ENCODE measurements around the gene CRK.
A peak's percentile ranks its signal among the peaks of the same experiment; 100 is the strongest.

The CRK gene

DNA sequence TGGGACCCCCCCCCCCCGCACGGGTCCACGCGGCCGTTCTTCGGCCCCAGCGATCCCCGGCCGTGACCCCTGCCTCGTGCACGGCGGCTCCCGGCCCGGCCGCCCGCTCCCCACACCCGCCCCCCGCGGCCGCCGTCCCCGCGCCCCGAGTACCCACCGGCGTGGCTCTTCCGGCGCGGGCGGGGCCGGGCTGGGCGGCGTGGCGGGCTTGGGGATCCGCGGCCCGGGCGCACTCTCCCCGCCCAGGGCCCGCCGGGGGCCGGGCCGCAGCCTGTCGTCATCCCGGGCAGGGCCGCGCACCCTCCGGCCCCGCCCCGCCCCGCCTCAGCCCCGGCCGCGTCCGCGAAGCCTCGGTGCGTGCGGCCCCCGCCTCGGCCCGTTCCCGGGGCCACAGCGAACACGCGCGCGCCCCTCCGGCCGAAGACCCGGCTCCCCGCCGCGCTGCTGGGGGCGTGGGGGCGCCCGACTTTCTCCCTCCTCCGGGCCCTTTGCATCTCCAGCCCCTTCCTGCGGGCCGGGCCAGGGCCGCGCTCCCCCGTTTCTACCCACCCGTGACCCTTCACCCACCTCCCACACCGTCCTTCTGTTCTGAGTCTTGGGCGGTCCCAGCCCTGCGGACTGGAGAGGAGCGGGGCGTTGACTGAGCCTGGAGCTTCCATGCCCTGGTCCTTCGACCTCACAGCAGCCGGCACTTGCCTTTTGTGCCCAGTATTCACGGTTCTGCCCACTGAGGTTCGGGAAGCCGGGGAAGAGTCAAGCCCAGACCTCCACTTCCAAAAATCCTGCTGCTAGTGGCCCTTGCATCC is 35.6 kb upstream of the CRK start:
- TF ChIP-seq POLR2A (IDR thresholded peaks at IDR 0.05; ENCODE audit: low read length) (no peak), GATA1 (IDR thresholded peaks at IDR 0.05; ENCODE audit: low read depth, low read length) (no peak)
- DNase-seq = peak; percentile 69 to 83

DNA sequence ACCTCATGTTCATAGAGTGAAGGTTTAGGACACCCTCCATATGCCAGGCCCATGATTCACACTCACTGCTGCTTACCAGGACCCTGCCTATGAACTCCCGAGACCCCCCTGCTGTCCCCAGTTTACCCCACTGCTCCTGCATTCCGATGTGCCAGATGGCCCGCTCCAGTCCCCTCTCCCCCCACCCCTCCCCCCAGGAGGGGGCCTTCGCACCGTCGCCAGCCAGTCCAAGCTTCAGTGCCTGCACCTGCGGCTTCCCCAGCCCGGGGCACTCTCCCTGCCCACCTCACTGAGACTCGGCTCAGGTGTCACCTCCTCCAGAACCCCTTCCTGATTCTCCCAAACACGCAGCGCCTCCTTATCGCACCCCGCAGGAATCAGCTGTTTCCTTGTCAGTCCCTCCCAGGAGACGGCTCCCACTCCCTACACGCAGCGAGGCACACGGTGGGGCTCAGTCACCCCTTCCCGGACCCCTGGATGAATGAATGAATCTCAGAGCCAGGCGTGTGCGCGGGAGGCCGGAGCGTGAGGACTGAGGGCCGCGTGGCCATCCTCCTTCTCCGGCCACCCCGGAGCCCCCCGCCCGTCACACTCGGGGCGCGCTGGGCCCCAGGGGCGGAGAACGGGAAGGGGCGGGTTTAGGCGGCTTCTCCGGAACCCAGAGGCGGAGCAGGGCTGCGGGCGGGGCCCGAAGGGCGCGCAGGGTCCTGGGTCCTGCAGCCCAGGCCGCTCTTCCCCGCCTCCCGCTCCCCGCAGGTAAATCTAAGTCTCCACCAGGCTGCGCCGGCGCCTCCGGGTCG is 34.8 kb upstream of the CRK start:
- TF ChIP-seq POLR2A (IDR thresholded peaks at IDR 0.05; ENCODE audit: low read length) = peak; percentile 13
- no peak for TF ChIP-seq GATA1 (IDR thresholded peaks at IDR 0.05; ENCODE audit: low read depth, low read length)
- peak; percentile 72 to 73 for DNase-seq

DNA sequence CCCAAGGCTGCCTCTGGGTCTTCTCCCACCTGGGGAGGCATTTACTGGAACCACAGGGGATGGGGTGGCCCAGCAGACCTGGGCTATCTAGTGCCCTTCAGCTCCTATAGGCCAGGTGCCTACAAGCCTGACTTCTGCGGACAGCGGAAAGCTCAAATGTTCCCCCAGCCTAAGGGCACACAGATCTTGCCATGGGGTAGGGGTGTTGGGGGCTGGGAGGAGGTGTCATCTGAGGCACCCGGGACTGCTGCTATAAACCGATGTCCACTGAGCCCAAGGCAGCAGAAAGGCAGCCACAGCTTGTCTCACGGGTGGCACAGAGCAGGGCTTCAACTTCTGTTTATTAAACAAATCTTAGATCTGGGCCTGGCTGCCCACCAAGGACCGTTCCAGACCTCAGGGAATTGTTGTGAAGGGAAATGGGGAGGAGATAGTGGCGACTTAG is 32.8 kb upstream of the CRK start:
- no peak for TF ChIP-seq GATA1 (IDR thresholded peaks at IDR 0.05; ENCODE audit: low read depth, low read length)
- no peak for TF ChIP-seq POLR2A (IDR thresholded peaks at IDR 0.05; ENCODE audit: low read length)

DNA sequence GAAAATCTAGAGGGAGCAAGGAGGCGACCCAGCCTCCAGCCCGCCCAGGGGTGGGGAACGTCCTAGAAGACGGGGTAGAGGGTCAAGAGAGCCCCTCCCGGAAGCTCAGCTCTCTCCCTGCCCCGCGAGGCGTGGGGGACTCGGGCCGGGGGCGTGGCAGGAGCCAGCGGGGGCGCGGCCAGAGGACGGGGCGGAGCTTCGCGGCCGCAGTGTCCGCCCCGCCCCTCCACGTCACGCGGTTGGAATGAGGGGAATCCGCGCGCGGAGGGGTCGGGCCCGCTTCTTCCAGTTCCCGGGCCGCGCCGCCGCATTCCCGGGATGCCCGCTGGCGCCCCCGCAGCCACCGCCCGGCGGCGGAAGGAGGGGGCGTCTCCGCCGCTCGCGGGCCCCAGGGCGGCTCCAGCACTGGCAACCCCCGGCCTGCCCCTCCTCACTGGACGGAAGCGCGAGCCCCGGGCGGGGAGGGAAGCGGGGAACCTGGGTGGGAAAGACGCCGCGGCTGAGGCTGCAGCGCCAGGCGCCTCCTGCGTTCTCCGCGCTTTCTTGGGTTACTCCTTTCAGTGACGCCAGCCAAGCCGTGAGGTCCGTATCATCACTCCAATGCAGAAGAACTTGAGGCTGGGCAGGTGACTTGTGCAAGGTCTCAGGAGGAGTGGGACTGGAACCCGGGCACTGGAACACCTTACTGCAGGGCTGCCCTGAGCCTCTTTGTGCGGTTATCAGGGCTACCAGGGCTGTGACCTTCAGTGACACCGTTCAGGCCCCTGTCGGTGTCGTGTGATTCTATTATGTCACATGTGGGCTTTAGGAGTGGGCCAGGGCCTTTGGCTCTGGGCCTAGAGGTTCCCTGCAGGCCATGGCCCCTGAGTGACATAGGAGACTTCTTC is 32.1 kb upstream of the CRK start:
- peak; percentile 87 for DNase-seq
- TF ChIP-seq GATA1 (IDR thresholded peaks at IDR 0.05; ENCODE audit: low read depth, low read length) (no peak), POLR2A (IDR thresholded peaks at IDR 0.05; ENCODE audit: low read length) (no peak)

More for the DNA sequence above, 32.8 kb upstream of the CRK start:
- DNase-seq = no peak

DNA sequence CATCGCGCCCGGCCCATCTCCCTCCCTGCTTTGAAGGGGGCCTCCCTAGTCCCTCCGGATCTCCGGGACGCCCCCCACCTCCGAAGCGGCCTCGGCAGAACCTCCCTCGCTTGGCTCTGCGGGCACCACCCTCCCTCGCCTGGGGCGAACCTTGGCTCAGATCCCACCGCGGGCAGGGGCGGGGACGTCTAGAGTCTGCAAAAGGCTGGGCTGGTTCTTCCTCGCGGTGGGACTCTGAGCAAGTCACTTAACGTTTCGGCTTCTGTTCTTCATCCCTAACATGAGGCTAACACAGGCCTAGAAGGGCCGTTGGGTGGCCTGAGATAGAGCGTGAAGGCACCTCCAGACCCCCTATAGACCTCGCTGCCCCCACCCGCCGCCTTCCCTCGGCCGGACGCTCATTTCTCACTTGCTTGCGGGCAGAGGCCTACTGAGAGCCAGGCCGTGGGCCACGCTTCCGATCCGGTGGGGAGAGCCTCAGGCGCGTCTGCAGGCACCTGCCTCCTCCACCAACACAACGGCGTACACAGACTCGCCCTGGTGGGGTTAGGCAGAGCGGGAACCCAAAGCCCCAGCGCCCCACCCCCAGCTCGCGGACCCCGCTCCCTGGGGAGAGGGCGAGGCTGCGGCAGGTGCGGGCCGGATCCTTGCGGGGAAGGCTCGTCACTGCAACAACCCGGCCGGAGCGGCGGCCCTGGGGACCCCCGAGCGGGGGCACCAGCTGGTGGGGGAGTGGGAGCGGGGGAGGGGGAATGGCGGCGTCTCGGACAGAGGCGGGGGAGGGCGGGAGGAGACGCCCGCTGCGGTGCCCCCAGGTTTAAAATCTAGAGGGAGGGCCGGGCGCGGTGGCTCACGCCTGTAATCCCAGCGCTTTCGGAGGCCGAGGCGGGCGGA is 31.0 kb upstream of the CRK start:
- TF ChIP-seq POLR2A (IDR thresholded peaks at IDR 0.05; ENCODE audit: low read length) = peak; percentile 42
- no peak for TF ChIP-seq GATA1 (IDR thresholded peaks at IDR 0.05; ENCODE audit: low read depth, low read length)
- peak; percentile 86 for DNase-seq

DNA sequence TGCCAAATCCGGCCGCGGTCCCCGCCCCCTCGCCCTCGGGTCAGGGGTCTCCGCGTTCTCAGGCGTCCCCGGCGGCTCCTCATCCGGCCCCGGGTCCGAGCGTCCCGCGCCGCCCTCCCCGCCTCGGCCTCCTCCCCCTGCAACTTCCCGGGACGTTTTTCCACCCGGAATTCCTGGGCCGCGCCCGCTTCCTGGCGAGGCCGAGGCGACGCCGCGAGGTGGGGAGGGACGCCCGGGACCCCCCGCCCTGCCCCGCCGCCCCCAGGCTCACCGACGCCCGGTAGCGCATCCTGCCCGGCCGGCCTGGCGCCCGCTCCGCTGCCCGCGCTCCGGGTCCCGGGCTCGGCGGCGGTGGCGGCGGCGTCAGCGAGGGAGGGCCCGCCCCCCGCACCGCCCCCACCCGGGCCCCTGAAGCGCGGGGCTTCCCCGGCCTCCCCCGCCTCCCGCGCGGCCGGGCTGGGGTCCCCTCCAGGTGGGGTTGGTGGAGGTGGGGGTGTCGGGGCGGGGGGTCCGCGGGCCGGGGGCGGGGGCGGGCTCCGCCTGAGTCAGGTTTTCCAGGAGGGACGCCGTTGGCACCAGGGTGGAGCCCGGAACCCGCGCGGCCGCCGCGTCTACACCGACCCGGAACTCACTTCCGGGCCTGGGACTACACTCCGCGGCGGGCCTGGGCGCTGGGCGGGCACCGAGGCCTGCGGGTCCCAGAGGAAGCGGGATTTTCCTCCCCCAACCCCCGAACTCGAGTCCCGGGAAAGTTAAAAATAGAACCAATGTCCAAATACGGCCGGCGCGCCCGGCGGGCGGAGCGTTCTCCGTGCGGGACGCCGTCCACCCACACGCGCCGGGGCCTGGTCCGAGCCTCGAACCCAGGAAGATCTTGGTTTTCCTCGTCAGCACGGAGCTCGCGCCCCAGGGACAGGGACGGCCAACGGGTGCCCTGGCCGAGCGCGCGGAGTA is 29.7 kb upstream of the CRK start:
- no peak for TF ChIP-seq GATA1 (IDR thresholded peaks at IDR 0.05; ENCODE audit: low read depth, low read length)
- TF ChIP-seq POLR2A (IDR thresholded peaks at IDR 0.05; ENCODE audit: low read length) = peak; percentile 25
- DNase-seq = peak; percentile 53 to 58

DNA sequence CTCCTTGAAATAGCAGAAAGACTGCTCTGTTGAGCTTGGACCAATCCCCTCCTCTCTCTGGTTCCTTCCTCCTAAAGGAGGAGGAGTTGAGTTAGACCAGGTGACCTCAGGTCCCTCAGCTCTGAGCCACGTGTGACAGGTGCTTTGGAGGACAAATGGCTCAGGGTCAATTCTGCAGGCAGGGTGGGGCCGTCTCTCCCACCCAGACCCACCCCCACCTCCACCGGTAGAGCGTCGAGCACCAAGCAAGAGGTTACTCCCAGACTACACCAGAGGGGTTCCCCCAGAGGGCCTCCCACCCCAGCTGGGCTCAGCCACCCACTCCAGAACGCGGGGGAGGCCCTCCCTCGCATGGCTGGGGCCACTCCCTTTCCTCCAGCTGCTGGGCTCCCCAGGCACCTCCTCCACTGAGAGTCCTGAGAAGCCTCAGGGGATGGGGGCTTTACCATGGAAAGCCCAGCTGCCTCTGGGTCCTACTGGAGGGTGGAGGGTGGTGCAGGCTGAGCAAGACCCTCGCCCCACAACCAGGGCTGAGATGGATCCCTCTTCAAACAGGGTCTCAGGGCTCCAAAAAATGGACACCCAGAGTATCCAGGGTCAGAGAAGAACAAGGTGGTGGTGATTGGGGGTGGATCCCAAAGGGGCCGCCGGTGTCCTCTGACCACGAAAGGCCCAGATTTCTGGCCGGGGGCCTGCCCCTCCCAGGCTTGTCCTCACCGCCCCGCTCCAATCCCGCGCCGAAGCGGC is 28.8 kb upstream of the CRK start:
- DNase-seq = peak; percentile 44 to 46
- TF ChIP-seq POLR2A (IDR thresholded peaks at IDR 0.05; ENCODE audit: low read length) (no peak), GATA1 (IDR thresholded peaks at IDR 0.05; ENCODE audit: low read depth, low read length) (no peak)

DNA sequence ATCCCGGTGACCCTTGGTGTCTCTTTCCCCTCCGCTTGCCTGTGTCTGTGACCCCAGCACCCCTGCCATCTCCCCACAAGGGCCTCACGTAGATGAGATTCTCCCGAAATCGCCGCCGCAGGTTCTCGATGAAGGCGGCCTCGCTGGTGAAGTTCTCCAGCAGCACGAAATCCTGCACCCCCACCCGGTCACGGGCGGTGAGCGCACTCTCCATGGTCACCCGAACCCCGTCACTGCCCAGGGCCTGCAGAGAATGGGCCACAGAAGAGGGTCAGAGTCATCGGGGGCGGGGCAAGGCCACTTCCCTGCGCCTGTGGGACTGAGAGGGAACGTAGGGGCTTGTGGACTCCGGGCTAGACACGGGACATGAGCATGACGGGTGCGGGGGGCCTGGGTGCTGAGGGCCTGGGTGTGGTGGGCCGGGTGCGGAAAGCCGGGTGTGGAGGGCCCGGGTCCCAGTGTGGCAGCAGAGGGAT is 28.1 kb upstream of the CRK start:
- no peak for TF ChIP-seq GATA1 (IDR thresholded peaks at IDR 0.05; ENCODE audit: low read depth, low read length)
- no peak for DNase-seq

DNA sequence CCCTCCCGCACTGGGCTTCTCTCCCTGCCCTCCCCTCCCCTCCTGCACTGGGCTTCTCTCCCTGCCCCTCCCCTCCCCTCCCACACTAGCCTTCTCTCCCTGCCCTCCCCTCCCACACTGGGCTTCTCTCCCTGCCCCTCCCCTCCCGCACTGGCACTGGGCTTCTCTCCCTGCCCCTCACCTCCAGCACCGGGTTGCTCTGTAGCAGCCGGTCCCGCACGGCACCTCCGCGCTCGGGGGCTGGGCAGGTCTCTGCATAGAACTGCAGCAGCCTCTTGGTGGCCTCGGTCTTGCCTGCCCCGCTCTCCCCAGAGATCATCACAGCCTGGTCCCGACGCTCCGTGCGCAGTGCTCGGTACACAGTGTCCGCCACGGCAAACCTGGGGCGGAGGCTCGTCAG is 26.6 kb upstream of the CRK start:
- DNase-seq = no peak
- TF ChIP-seq GATA1 (IDR thresholded peaks at IDR 0.05; ENCODE audit: low read depth, low read length) = no peak
- TF ChIP-seq POLR2A (IDR thresholded peaks at IDR 0.05; ENCODE audit: low read length) = no peak

DNA sequence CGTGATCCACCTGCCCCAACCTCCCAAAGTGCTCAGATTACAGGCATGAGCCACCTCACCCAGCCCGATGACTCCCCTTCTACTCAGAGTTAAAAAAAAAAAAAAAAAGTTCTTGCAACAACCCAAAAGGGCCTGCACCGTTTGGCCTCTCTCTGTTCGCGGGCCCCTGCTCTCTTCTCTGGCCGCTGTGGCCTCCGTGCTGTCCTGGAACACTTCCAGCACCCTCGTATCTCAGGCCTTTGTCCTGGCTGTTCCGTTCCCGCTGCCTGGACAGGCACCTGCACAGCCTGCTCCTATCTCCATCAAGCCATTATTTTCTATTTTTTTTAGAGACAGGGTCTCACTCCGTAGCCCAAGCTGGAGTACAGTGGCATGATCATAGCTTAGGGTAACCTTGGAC is 25.7 kb upstream of the CRK start:
- TF ChIP-seq POLR2A (IDR thresholded peaks at IDR 0.05; ENCODE audit: low read length) (no peak), GATA1 (IDR thresholded peaks at IDR 0.05; ENCODE audit: low read depth, low read length) (no peak)
- DNase-seq = no peak

Data from erythroblast (primary cell).